Cardiac muscle cell (in vitro differentiated cells and primary cell): ENCODE results near the gene FAM3D. TPM values are rescaled to one million over a fixed set of nuclear protein-coding genes. Genes with fewer than 3 reads are reported as not detected.

Experiments used
- DNase-seq, 2 donors: peaks; one replicate each; pipeline versions ENCODE4 v3.0.0 to v3.0.0-alpha.2; 2010 to 2017; ENCODE audit warnings: low read depth in 1 of 2, low spot score in 1 of 2
- H3K27ac ChIP-seq: fragments of 200-600 bp; sonication (generic); 2 replicates; pipeline ENCODE4 v1.5.1; 2016
- H3K27me3 ChIP-seq: fragments of 200-600 bp; sonication (generic); 2 replicates; pipeline ENCODE4 v1.6.0; 2016; ENCODE audit warnings: control low read depth
- H3K36me3 ChIP-seq: fragments of 200-600 bp; sonication (generic); 2 replicates; pipeline ENCODE4 v1.5.1; 2016; ENCODE audit warnings: control low read depth
- H3K4me1 ChIP-seq: fragments of 200-600 bp; sonication (generic); 2 replicates; pipeline ENCODE4 v1.8.1; 2017; ENCODE audit warnings: low read depth, mild to moderate bottlenecking, mixed run types
- H3K4me3 ChIP-seq: fragments of 200-600 bp; sonication (generic); 2 replicates; pipeline ENCODE4 v1.5.1; 2016; ENCODE audit warnings: mild to moderate bottlenecking
- H3K9me3 ChIP-seq: fragments of 200-600 bp; sonication (generic); 2 replicates; pipeline ENCODE4 v1.5.1; 2017; ENCODE audit warnings: low read depth, mild to moderate bottlenecking, control low read depth
- CTCF ChIP-seq: IDR thresholded peaks from 2 replicates; pipeline ENCODE4 v1.5.1; 2012; ENCODE audit warnings: low read depth, mild to moderate bottlenecking, low read length
- polyA plus RNA-seq: library from polyadenylated mRNA; unstranded; fragments of >200 nt; fragmentation: Nextera tagmentation; extraction: Ambion mirVana; gene quantifications from 2 replicates; pipeline ENCODE4 v1.2.1, GENCODE V29; 2016
- total RNA-seq: library from RNA; depleted of rRNA; stranded (reverse); fragments of >200 nt; gene quantifications from 2 replicates; pipeline ENCODE4 v1.2.3, GENCODE V29; 2016

FAM3D gene
- total and polyA plus RNA-seq, 2 experiments from 2014 or later, result 1.5 TPM; not detected in 1

- no peak for DNase-seq
- no peak for TF ChIP-seq CTCF
- Histone ChIP-seq H3K27ac (no peak overlapping the region), H3K9me3 (no peaks in the 10 kb centered on the region), H3K4me1 (peaks cover 5% of the 10 kb centered on the region), H3K4me3 (no peak overlapping the region), H3K27me3 (peaks cover 35% of the 10 kb centered on the region), H3K36me3 (no peaks in the 10 kb centered on the region)
Measured at GRCh38 chr3:58635371-58636285, 30.9 kb downstream of the FAM3D start.

- H3K4me1 ChIP-seq, result peaks cover 5% of the 10 kb centered on the region
- peaks cover 20% of the 10 kb centered on the region for H3K27me3 ChIP-seq
- no peaks in the 10 kb centered on the region for H3K9me3 ChIP-seq
- H3K27ac ChIP-seq, result no peak overlapping the region
- no peak overlapping the region for H3K4me3 ChIP-seq
- peak in 1 of 2 donors; percentile 40 for DNase-seq
- no peak for TF ChIP-seq CTCF
- no peaks in the 10 kb centered on the region for H3K36me3 ChIP-seq
Measured at GRCh38 chr3:58633157-58633865, 33.3 kb downstream of the FAM3D start.

- TF ChIP-seq CTCF, result no peak
- no peaks in the 10 kb centered on the region for H3K36me3 ChIP-seq
- no peak overlapping the region for H3K4me3 ChIP-seq
- DNase-seq, result no peak
- peaks cover 5% of the 10 kb centered on the region for H3K4me1 ChIP-seq
- H3K27ac ChIP-seq, result no peak overlapping the region
- H3K27me3 ChIP-seq, result peaks cover 16% of the 10 kb centered on the region
- H3K9me3 ChIP-seq, result no peaks in the 10 kb centered on the region
Measured at GRCh38 chr3:58631742-58632141, 34.8 kb downstream of the FAM3D start.

- Histone ChIP-seq H3K9me3 (no peaks in the 10 kb centered on the region), H3K27ac (no peak overlapping the region), H3K4me3 (no peak overlapping the region), H3K4me1 (peaks cover 5% of the 10 kb centered on the region), H3K27me3 (peaks cover 5% of the 10 kb centered on the region), H3K36me3 (no peaks in the 10 kb centered on the region)
- TF ChIP-seq CTCF, result no peak
- DNase-seq, result no peak
Measured at GRCh38 chr3:58630710-58631092, 35.9 kb downstream of the FAM3D start.

GRCh38 chr3:58630076-58630709 lies 36.4 kb downstream of the FAM3D start:
- Histone ChIP-seq H3K4me1 (peaks cover 5% of the 10 kb centered on the region), H3K4me3 (no peak overlapping the region), H3K27me3 (peaks cover under 1% of the 10 kb centered on the region), H3K27ac (no peak overlapping the region), H3K9me3 (no peaks in the 10 kb centered on the region), H3K36me3 (no peaks in the 10 kb centered on the region)
- TF ChIP-seq CTCF, result peak; percentile 89
- DNase-seq, result peak; percentile 75 to 77
